Breast epithelium (tissue), 4 donors: ENCODE results near the gene PLXNA4. TPM values are rescaled to one million over a fixed set of nuclear protein-coding genes. Genes with fewer than 3 reads are reported as not detected.
A peak's percentile ranks its signal among the peaks of the same experiment; 100 is the strongest.

ENCODE experiments used
- DNase-seq, 2 donors: peaks; one replicate each; pipeline ENCODE4 v3.0.0-alpha.2; 2019; ENCODE audit warnings: low spot score in 2 of 2
- H3K27ac ChIP-seq, 2 donors: fragments of 200-600 bp; sonication (generic) in 1 of 2; one replicate each; pipeline ENCODE4 v1.5.1; 2016 to 2019; ENCODE audit warnings: mild to moderate bottlenecking in 1 of 2
- H3K27me3 ChIP-seq, 2 donors: fragments of 200-600 bp; sonication (generic) in 1 of 2; one replicate each; pipeline versions ENCODE4 v1.5.1 to v1.6.0; 2017 to 2019; ENCODE audit warnings: control low read depth in 1 of 2, mild to moderate bottlenecking in 1 of 2
- H3K36me3 ChIP-seq: fragments of 200-600 bp; one replicate; pipeline ENCODE4 v1.5.1; 2019
- H3K4me1 ChIP-seq, 2 donors: fragments of 200-600 bp; sonication (generic); one replicate each; pipeline ENCODE4 v1.5.1; 2016 to 2019; ENCODE audit warnings: control low read depth in 1 of 2
- H3K4me3 ChIP-seq, 3 donors: fragments of 200-600 bp; sonication (generic); 1 replicate in 2 of 3; 2 replicates in 1 of 3; pipeline ENCODE4 v1.5.1; 2016 to 2019; ENCODE audit warnings: mild to moderate bottlenecking in 3 of 3, moderate library complexity in 2 of 3
- H3K9me3 ChIP-seq, 2 donors: fragments of 200-600 bp; sonication (generic) in 1 of 2; one replicate each; pipeline ENCODE4 v1.5.1; 2016 to 2019; ENCODE audit warnings: control low read depth in 1 of 2
- CTCF ChIP-seq, 3 donors: fragments of 450-650 bp; IDR thresholded peaks; one replicate each; pipeline ENCODE4 v1.5.1; 2016 to 2017; ENCODE audit warnings: antibody characterized with exemption in 3 of 3, mild to moderate bottlenecking in 3 of 3, moderate library complexity in 3 of 3
- POLR2A ChIP-seq: fragments of 450-650 bp; IDR thresholded peaks from one replicate; pipeline ENCODE4 v1.6.1; 2016; ENCODE audit warnings: antibody characterized with exemption, mild to moderate bottlenecking, moderate library complexity
- POLR2AphosphoS5 ChIP-seq, 3 donors: sonication (generic); formaldehyde crosslinking; IDR thresholded peaks; one replicate each; pipeline ENCODE4 v1.6.1; 2017; ENCODE audit warnings: antibody characterized with exemption in 3 of 3
- intact Hi-C: fragments of 100-400 bp; cut with DNase I; formaldehyde crosslinking; loops from one replicate; pipeline ENCODE4 v1.15.1; 2023; ENCODE audit warnings: low total_unique reads
- total RNA-seq, 3 donors: library from RNA; depleted of rRNA; stranded (reverse); fragments of >200 nt; gene quantifications; one replicate each; pipeline ENCODE4 v1.1.0, GENCODE V29; 2016

Gene PLXNA4
- total RNA-seq, 3 donors from 2014 or later, result 7.2 to 32.5 (median 26.2) TPM

DNA sequence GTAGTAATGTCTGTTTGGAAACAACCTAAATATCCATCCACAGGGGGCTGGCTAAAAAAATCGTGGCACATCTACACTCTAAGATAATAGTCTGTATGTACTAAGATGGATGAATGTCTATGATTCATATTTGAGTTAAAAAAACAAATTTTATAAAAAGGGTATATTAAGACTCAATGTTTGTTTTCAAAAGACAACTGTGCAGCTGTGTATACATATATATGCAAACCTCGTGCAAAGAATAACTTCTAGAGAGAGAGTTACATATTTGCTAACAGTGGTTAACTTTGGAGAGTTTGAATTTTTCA lies 323.5 kb downstream of the PLXNA4 start:
- Histone ChIP-seq H3K9me3 (no peaks in the 10 kb centered on the region), H3K4me3 (no peak overlapping the region), H3K36me3 (no peaks in the 10 kb centered on the region), H3K27ac (peak overlapping the region; percentile 19 to 33), H3K27me3 (no peaks in the 10 kb centered on the region), H3K4me1 (peaks cover 0 to 10% of the 10 kb centered on the region in 2 donors)
- DNase-seq, result no peak
- intact Hi-C loops, result no loop called here
- TF ChIP-seq POLR2A (no peak), POLR2AphosphoS5 (IDR thresholded peaks at IDR 0.05) (no peak), CTCF (IDR thresholded peaks at IDR 0.05) (no peak)

- Histone ChIP-seq H3K9me3 (no peaks in the 10 kb centered on the region), H3K27me3 (no peaks in the 10 kb centered on the region), H3K4me1 (peaks cover 0 to 10% of the 10 kb centered on the region in 2 donors), H3K4me3 (no peak overlapping the region), H3K27ac (peak overlapping the region; percentile 86 to 90), H3K36me3 (no peaks in the 10 kb centered on the region)
- DNase-seq, result peak; percentile 95 to 96
- intact Hi-C loops, result no loop called here
- TF ChIP-seq POLR2A (no peak), POLR2AphosphoS5 (IDR thresholded peaks at IDR 0.05) (peak in 2 of 3 donors; percentile 36 to 46)
Measured at GRCh38 chr7:132251327-132251659, 325.0 kb downstream of the PLXNA4 start.

DNA sequence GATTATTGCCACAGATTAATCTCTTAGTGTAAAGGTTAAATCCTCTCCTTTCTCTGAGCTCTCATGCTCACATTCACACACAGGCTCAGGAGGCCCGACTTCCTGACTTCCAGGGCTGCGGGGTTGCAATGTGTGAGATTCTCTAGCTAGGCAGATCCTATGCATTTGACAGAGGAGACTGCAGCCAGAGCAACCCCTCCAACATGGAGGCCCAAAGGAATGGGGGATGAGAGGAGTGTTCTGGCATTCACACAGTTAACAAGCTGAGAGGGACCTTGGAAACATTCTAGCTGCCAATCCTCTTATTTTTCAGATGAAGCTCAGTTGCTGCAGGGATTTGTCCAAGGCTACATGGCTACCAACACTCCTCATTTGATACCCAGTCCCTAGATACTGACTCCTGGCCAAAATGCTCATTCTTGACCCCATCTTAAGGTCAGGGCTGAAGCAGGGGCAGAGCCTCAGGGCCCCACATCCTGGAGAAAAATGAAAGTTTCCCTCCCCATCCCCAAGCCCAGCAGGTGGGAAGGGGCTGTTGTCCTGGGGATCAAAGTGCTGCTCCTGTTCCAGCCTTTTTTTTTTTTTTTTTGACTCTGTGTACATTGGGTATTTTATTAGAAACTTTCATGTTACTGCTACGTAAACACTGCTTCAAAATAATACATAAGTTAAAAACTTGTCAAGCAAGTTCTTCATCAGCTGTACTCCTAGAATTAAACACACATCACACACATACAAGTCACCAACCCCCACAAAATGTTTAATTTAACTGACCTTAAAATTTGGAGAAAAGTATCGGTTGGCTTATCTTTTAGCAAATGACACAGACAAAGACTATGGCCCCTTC lies 325.6 kb downstream of the PLXNA4 start:
- Histone ChIP-seq H3K4me1 (peaks cover 0 to 10% of the 10 kb centered on the region in 2 donors), H3K27me3 (no peaks in the 10 kb centered on the region), H3K27ac (peak overlapping the region; percentile 86 to 90), H3K9me3 (no peaks in the 10 kb centered on the region), H3K36me3 (no peaks in the 10 kb centered on the region), H3K4me3 (peak overlapping the region in 1 of 3 donors; percentile 17)
- DNase-seq, result no peak
- no peak for TF ChIP-seq CTCF (IDR thresholded peaks at IDR 0.05)
- TF ChIP-seq POLR2A, result no peak
- no peak for TF ChIP-seq POLR2AphosphoS5 (IDR thresholded peaks at IDR 0.05)
- intact Hi-C loops, result no loop called here

- Histone ChIP-seq H3K27me3 (no peaks in the 10 kb centered on the region), H3K9me3 (no peaks in the 10 kb centered on the region), H3K4me1 (peaks cover 0 to 10% of the 10 kb centered on the region in 2 donors), H3K4me3 (peak overlapping the region in 2 of 3 donors; percentile 7 to 31), H3K27ac (peak overlapping the region; percentile 86 to 90), H3K36me3 (no peaks in the 10 kb centered on the region)
- peak; percentile 57 to 61 for DNase-seq
- no peak for TF ChIP-seq POLR2AphosphoS5 (IDR thresholded peaks at IDR 0.05)
- TF ChIP-seq POLR2A, result no peak
- peak in 2 of 3 donors; percentile 28 to 31 for TF ChIP-seq CTCF (IDR thresholded peaks at IDR 0.05)
- intact Hi-C loops, result loop anchor here (1.0 kb wide), 1 partner anchor 21 kb away; no protein-coding TSS in a partner anchor
Measured at GRCh38 chr7:132249256-132249971, 326.9 kb downstream of the PLXNA4 start.

GRCh38 chr7:132248841-132249240 lies 327.4 kb downstream of the PLXNA4 start:
- TF ChIP-seq CTCF (IDR thresholded peaks at IDR 0.05) (no peak), POLR2A (no peak), POLR2AphosphoS5 (IDR thresholded peaks at IDR 0.05) (no peak)
- no peaks in the 10 kb centered on the region for H3K36me3 ChIP-seq
- H3K27me3 ChIP-seq, result no peaks in the 10 kb centered on the region
- H3K9me3 ChIP-seq, result no peaks in the 10 kb centered on the region
- no peak overlapping the region for H3K4me3 ChIP-seq
- no peak for DNase-seq
- no peak overlapping the region for H3K27ac ChIP-seq
- peaks cover 0 to 10% of the 10 kb centered on the region in 2 donors for H3K4me1 ChIP-seq
- intact Hi-C loops, result loop anchor here (1.0 kb wide), 1 partner anchor 21 kb away; no protein-coding TSS in a partner anchor
